Neural progenitor cell (in vitro differentiated cells): ENCODE results near the gene SLC46A3.

Experiments used
- CTCF ChIP-seq: fragments of 200-600 bp; sonication (generic); IDR thresholded peaks from 2 replicates; pipeline ENCODE4 v1.5.1; 2017; ENCODE audit warnings: antibody characterized with exemption, mild to moderate bottlenecking
- EZH2 ChIP-seq: fragments of 200-600 bp; sonication (generic); IDR thresholded peaks from 2 replicates; pipeline ENCODE4 v1.6.1; 2017; ENCODE audit warnings: antibody characterized with exemption, mild to moderate bottlenecking, moderate library complexity
- EZH2phosphoT487 ChIP-seq: fragments of 200-600 bp; sonication (generic); IDR thresholded peaks from 2 replicates; pipeline ENCODE4 v1.6.1; 2017; ENCODE audit warnings: antibody characterized with exemption

- no peak for TF ChIP-seq CTCF
- no peak for TF ChIP-seq EZH2phosphoT487
- no peak for TF ChIP-seq EZH2
These were observed 20.6 kb upstream of the SLC46A3 start for GRCh38 chr13:28739376-28739775.
